HepG2 (cell line): ENCODE results near the gene VPREB1. TPM values are rescaled to one million over a fixed set of nuclear protein-coding genes. Genes with fewer than 3 reads are reported as not detected.

Source experiments
- ATAC-seq: fragments of 200-7000 bp; cut with Tn5 transposase; 3 replicates; pipeline ENCODE4 v1.9.1; 2020; ENCODE audit warnings: mild to moderate bottlenecking, moderate library complexity
- BruUV-seq: library from RNA; stranded (reverse); fragments of 400-500 nt; replicated peaks from 2 replicates; lab custom pipeline; 2021; lab: Mats Ljungman, UMichigan
- CTCF ChIA-PET: fragments of 300-600 bp; formaldehyde crosslinking; extraction: SDS; loops from one replicate; lab custom pipeline; 2021; ENCODE audit warnings: low total read pairs, inconsistent platforms, low intra/inter-chr PET ratio; lab: Yijun Ruan, JAX
- POLR2A ChIA-PET: fragments of 350-600 bp; sonication (Branson Sonifier 250); formaldehyde crosslinking; loops from one replicate; lab custom pipeline; 2020; ENCODE audit warnings: antibody characterized with exemption, inconsistent platforms; lab: Yijun Ruan, JAX
- DNase-seq: peaks from one replicate; pipeline ENCODE4 v3.0.0-alpha.2; 2015; ENCODE audit warnings: low spot score
- FAIRE-seq: peaks from 3 replicates; lab custom pipeline; 2011; peaks lifted over from hg19 to GRCh38; lab: Jason Lieb, UNC
- H2AFZ ChIP-seq: one replicate; pipeline ENCODE4 v1.6.1; 2011; ENCODE audit warnings: low read length, inconsistent platforms
- H3K27ac ChIP-seq: fragments of 300-600 bp; 3 replicates; pipeline ENCODE4 v1.8.0; 2011; ENCODE audit warnings: mixed run types, mild to moderate bottlenecking, mixed read lengths, low read length, inconsistent platforms; ENCODE audit not compliant: insufficient read depth; ENCODE audit errors: extremely low read length
- H3K27me3 ChIP-seq, 2 experiments: fragments of 200-600 bp in 1 of 2; 2 replicates in 1 of 2; 3 replicates in 1 of 2; pipeline versions ENCODE4 v1.6.0 to v1.8.0; 2011; ENCODE audit warnings: low read length in 2 of 2, mild to moderate bottlenecking in 2 of 2, moderate library complexity in 2 of 2, inconsistent platforms in 1 of 2; ENCODE audit not compliant: insufficient read depth in 2 of 2, control insufficient read depth in 1 of 2
- H3K36me3 ChIP-seq, 2 experiments: fragments of 200-600 bp in 1 of 2; replicated peaks in 1 of 2; 2 replicates in 1 of 2; 3 replicates in 1 of 2; pipeline versions ENCODE4 v1.5.1 to v1.8.0; 2011; ENCODE audit warnings: low read length in 2 of 2, inconsistent platforms in 1 of 2; ENCODE audit not compliant: insufficient read depth in 2 of 2, control insufficient read depth in 1 of 2
- H3K4me1 ChIP-seq: 2 replicates; pipeline ENCODE4 v1.5.1; 2012; ENCODE audit warnings: low read length, inconsistent platforms; ENCODE audit not compliant: insufficient read depth
- H3K4me2 ChIP-seq: 2 replicates; pipeline ENCODE4 v1.6.0; 2011; ENCODE audit warnings: low read depth, low read length, inconsistent platforms
- H3K4me3 ChIP-seq, 3 experiments: fragments of 200-600 bp in 1 of 3; sonication (generic), shearing (Covaris generic) in 1 of 3; replicated peaks in 1 of 3; 2 replicates each; pipeline ENCODE4 v1.5.1; 2011 to 2016; ENCODE audit warnings: low read length in 3 of 3, inconsistent platforms in 2 of 3, low read depth in 2 of 3, mild to moderate bottlenecking in 2 of 3, control low read depth in 1 of 3, mixed read lengths in 1 of 3; ENCODE audit not compliant: insufficient read depth in 1 of 3
- H3K79me2 ChIP-seq: one replicate; pipeline ENCODE4 v1.6.1; 2011; ENCODE audit warnings: low read length, inconsistent platforms; ENCODE audit not compliant: insufficient read depth
- H3K9ac ChIP-seq: 2 replicates; pipeline ENCODE4 v1.6.0; 2011; ENCODE audit warnings: mild to moderate bottlenecking, low read depth, low read length, inconsistent platforms; ENCODE audit not compliant: insufficient read depth
- H3K9me3 ChIP-seq: 2 replicates; pipeline ENCODE4 v1.5.1; 2012; ENCODE audit warnings: mild to moderate bottlenecking, low read length
- H4K20me1 ChIP-seq: 2 replicates; pipeline ENCODE4 v1.6.0; 2011; ENCODE audit warnings: inconsistent platforms, mild to moderate bottlenecking, low read length, moderate library complexity; ENCODE audit not compliant: insufficient read depth
- ARID4A ChIP-seq: sonication (generic); formaldehyde crosslinking; IDR thresholded peaks from 2 replicates; pipeline ENCODE4 v1.5.0; 2020; ENCODE audit warnings: mild to moderate bottlenecking, missing genetic modification reagents, borderline replicate concordance
- SNRNP70 ChIP-seq: fragments of 200-400 bp; formaldehyde crosslinking; IDR thresholded peaks from 2 replicates; pipeline ENCODE4 v1.6.1; 2017; ENCODE audit warnings: mild to moderate bottlenecking, low read depth, low read length, moderate library complexity
- ZKSCAN8 ChIP-seq: IDR thresholded peaks from 2 replicates; pipeline ENCODE4 v1.6.1; 2016; ENCODE audit warnings: borderline replicate concordance, missing genetic modification reagents, missing compliant biosample characterization
- ZNF333 ChIP-seq: sonication (generic); formaldehyde crosslinking; IDR thresholded peaks from 2 replicates; pipeline ENCODE4 v1.4.0; 2020; ENCODE audit warnings: mild to moderate bottlenecking, missing genetic modification reagents, borderline replicate concordance
- ZNF44 ChIP-seq: sonication (generic); formaldehyde crosslinking; IDR thresholded peaks from 2 replicates; pipeline ENCODE4 v1.5.1; 2020; ENCODE audit warnings: mild to moderate bottlenecking, missing genetic modification reagents
- ZSCAN25 ChIP-seq: sonication (generic); formaldehyde crosslinking; IDR thresholded peaks from 2 replicates; pipeline ENCODE4 v1.8.0; 2022; ENCODE audit warnings: mild to moderate bottlenecking, missing genetic modification reagents
- WGBS: methylation state at CpG from one replicate; pipeline ENCODE4 v1.1.6; 2017; ENCODE audit warnings: low lambda C conversion rate; 5-methylcytosine and 5-hydroxymethylcytosine counted together
- in situ Hi-C: cut with HindIII; loops from 2 replicates; pipeline ENCODE4 v1.10.0; 2017; ENCODE audit warnings: low pct_unique_long_range_greater_than_20kb; ENCODE audit not compliant: extremely low pct_ligation_motif_present
- intact Hi-C: fragments of 100-400 bp; cut with micrococcal nuclease; formaldehyde crosslinking; loops from one replicate; pipeline ENCODE4 v1.10.0; 2022; ENCODE audit not compliant: unreplicated experiment
- polyA plus RNA-seq, 8 experiments: library from polyadenylated mRNA; depleted of rRNA in 3 of 8; stranded (reverse) in 7 of 8; unstranded in 1 of 8; fragments of >200 nt; fragmentation: Illumina TruSeq in 4 of 8; extraction: Trizol in 4 of 8; gene quantifications; 2 replicates each; pipeline versions ENCODE4 v1.2.1 to v1.2.3, GENCODE V29; 2011 to 2016; ENCODE audit warnings: low read depth in 4 of 8, missing spikeins in 1 of 8, mixed read lengths in 1 of 8; ENCODE audit not compliant: insufficient read depth in 1 of 8
- total RNA-seq, 5 experiments: library from RNA; depleted of rRNA; stranded (reverse); fragments of >200 nt; fragmentation: Illumina TruSeq; extraction: Trizol; gene quantifications; 2 replicates each; pipeline ENCODE4 v1.2.3, GENCODE V29; 2016; ENCODE audit warnings: low read depth in 1 of 5

Gene VPREB1
- total and polyA plus RNA-seq, 2 of the 13 experiments (the other 11 are each of a cell fraction or from before 2014, with no cell fraction given): not detected

GRCh38 chr22:22233081-22233480 is 11.5 kb upstream of the VPREB1 start:
- TF ChIP-seq ZKSCAN8: no peak
- TF ChIP-seq ZNF44 (CRISPR knock-in tag): no peak
- TF ChIP-seq ZNF333 (CRISPR knock-in tag): no peak
- no peak for TF ChIP-seq ZSCAN25 (CRISPR knock-in tag)
- no peak for TF ChIP-seq ARID4A
- TF ChIP-seq SNRNP70: no peak
- Histone ChIP-seq H3K4me3 (no peak overlapping the region), H3K27ac (no peak overlapping the region), H3K27me3 (peaks cover 0 to 3% of the 10 kb centered on the region in 2 experiments; a peak in 1 of 5 replicates), H3K9ac (no peak overlapping the region), H3K9me3 (no peaks in the 10 kb centered on the region), H4K20me1 (no peaks in the 10 kb centered on the region), H3K4me2 (no peak overlapping the region), H3K4me1 (peaks cover 14% of the 10 kb centered on the region), H3K79me2 (no peaks in the 10 kb centered on the region), H3K36me3 (no peaks in the 10 kb centered on the region), H2AFZ (no peak overlapping the region)
- ChIA-PET CTCF (no interaction called here), POLR2A (no interaction called here)
- no peak for DNase-seq
- ATAC-seq: no peak
- BruUV-seq: no TSS peak
- in situ Hi-C loops: no loop called here
- intact Hi-C loops: no loop called here
- FAIRE-seq: no peak
- WGBS: 69% methylated on average over 5 of the region's 5 CpGs
